HG02840 (cell line): ENCODE measurements around the gene PCSK7.
A peak's percentile ranks its signal among the peaks of the same experiment; 100 is the strongest.

Experiments
- ATAC-seq: cut with Tn5 transposase; IDR thresholded peaks from one replicate; pipeline ENCODE4 v1.9.1; 2021; ENCODE audit warnings: mild to moderate bottlenecking, moderate library complexity, moderate number of reproducible peaks; ENCODE audit not compliant: unreplicated experiment, low FRiP score

The PCSK7 gene

DNA sequence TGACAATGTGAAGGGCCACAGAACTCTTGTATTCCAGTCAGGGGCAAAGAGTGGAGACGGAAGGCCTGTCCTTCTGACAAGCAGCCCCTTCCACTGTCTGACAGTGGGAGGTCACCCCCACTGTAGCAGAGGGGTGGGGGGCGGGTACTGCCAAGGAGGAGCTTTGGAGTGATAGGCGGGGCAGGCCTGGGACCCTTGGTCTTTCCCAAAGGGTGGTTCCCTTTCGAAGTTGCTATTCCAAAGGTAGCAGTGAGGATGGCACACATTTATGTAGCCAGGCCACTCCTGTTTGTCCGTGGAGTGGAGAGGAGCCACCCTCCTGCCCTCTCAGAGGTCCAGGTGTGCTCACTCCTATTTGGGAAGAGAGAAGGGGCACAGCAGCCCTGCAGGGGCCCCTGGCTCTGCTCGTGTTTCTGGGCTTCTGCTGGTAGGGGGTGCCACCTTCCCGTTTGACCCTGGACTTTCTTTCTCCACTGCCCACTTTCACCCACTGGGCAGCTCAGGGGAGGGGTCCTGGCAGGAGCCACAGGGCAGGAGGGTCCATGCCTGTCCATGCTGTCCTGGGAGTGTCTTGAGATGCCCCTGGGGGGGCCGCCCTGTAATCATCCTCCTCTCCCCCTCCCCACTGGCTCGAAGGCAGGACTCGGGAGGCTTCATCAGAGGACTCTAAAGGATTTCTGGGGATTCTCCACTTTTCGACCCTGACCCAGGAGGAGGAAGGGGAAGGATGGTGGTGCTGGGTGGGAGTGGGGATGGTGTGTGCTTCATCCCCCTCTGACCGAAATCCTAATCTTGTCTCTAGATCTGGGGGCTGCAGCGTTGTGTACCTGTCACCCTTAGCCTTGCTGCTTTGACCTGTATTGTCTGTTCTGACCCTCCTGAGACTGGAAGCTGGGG is 31.7 kb downstream of the PCSK7 start:
- no peak for ATAC-seq

DNA sequence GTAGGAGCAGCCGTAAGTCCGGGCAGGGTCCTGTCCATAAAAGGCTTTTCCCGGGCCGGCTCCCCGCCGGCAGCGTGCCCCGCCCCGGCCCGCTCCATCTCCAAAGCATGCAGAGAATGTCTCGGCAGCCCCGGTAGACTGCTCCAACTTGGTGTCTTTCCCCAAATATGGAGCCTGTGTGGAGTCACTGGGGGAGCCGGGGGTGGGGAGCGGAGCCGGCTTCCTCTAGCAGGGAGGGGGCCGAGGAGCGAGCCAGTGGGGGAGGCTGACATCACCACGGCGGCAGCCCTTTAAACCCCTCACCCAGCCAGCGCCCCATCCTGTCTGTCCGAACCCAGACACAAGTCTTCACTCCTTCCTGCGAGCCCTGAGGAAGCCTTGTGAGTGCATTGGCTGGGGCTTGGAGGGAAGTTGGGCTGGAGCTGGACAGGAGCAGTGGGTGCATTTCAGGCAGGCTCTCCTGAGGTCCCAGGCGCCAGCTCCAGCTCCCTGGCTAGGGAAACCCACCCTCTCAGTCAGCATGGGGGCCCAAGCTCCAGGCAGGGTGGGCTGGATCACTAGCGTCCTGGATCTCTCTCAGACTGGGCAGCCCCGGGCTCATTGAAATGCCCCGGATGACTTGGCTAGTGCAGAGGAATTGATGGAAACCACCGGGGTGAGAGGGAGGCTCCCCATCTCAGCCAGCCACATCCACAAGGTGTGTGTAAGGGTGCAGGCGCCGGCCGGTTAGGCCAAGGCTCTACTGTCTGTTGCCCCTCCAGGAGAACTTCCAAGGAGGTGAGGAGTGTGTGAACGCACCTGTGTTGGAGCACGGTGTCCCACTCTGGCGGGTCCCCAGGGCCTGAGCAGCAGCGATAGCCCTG is 32.6 kb downstream of the PCSK7 start, which contains the start of gene TAGLN:
TSS of gene TAGLN (plus strand) at position 318 of the 863 bp plus-strand sequence. CDS start 3,644 bp downstream, outside the sequence.
- ATAC-seq, result no peak

DNA sequence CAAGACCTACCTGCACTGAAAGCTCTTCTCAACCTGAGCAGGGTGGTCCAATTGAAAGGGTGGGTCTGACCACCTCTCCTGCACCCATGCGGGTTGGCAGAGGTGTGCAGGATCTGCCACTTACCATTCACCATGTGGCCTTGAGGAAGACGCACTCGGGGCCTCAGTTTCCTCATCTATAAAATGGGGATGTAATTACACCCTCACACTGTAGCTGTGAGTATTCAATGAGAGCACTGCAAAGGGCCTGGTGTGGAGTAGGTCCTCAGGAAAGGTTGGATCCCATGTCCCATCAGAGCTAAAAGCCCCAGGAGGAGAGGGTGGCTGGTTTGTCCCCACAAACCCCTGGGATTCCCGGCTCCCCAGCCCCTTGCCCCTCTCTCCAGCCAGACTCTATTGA is 33.3 kb downstream of the PCSK7 start:
- no peak for ATAC-seq

DNA sequence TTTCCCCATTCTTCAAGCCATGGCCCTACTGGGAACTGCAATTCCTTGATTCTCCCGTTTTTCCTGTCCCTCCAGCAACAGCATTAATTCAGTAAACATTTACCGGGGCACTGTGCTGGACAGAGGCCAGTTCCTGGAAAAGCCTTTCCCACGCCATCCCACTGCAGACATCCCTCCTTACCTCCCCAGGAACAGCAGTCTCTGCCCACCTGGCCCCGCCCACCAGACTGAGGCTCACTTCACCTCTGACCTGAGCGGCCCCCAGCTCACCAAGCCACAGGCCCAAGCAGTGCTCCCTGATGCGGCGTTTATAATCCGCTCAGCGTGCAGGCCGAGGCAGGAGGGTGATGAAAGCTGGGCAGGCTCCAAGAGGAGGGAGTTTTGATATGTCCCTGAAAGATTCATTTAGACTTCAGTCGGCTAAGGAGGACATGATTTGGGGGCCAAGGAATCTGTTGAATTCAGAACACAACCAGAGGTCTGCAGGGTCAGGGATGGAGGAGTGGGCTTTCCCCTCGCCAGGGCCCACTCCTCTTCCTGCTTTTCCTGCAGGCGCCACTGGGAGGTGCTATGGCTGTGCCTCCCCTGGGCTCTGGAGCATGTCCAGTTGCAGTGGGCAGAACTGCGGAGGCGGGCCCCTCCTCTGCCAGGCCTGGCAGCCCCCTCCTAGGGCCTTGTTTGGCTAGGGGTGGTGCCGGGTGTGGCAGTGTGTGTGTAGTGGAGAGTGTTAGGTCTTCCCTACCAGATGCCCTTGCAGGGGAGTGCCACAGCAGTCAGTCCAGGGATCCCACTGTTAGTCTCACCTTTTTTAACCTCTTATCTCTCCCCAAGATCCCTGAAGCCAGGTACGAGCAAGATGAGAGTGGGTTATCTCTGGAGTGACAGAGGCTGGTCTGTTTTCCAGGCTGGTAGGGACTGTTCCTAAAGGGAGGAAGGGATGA is 34.1 kb downstream of the PCSK7 start:
- no peak for ATAC-seq

DNA sequence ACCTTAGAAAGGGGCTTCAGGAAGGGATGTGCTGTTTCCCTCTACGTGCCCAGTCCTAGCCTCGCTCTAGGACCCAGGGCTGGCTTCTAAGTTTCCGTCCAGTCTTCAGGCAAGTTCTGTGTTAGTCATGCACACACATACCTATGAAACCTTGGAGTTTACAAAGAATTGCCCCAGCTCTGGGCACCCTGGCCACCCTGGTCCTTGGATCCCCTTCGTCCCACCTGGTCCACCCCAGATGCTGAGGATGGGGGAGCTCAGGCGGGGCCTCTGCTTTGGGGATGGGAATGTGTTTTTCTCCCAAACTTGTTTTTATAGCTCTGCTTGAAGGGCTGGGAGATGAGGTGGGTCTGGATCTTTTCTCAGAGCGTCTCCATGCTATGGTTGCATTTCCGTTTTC is 34.9 kb downstream of the PCSK7 start:
- ATAC-seq, result no peak

DNA sequence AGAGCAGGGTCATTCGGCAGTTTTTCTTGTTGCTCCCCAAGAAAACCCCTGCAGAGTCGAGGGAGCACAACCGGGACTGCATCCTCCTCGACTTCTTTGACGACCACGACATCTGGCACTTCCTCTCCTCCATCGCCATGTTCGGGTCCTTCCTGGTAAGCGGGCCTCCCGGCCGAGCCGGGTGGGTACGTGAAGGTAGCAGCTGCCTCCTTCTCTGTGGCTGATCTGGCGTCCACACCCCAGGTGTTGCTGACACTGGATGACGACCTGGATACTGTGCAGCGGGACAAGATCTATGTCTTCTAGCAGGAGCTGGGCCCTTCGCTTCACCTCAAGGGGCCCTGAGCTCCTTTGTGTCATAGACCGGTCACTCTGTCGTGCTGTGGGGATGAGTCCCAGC is 36.1 kb downstream of the PCSK7 start:
- no peak for ATAC-seq

DNA sequence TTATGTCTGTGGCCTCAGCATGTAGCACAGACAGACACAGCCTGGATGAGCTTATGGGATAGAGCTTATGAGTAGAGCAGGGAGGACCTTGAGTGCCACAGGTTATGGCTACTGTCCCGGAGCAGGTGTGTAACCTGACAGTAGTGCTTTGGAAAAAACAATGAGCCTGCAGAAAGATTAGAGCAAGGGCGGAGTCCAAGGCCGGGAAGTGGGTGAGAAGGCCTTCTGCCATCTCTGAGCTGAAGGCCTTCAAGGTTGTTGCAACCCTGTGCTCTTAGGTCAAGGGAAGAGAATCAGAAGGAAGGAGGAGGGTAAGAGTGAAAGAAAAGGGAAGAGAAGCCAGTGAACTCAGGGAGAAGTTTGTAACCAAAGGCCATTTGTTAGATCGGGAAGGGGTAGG is 36.6 kb downstream of the PCSK7 start:
- no peak for ATAC-seq

DNA sequence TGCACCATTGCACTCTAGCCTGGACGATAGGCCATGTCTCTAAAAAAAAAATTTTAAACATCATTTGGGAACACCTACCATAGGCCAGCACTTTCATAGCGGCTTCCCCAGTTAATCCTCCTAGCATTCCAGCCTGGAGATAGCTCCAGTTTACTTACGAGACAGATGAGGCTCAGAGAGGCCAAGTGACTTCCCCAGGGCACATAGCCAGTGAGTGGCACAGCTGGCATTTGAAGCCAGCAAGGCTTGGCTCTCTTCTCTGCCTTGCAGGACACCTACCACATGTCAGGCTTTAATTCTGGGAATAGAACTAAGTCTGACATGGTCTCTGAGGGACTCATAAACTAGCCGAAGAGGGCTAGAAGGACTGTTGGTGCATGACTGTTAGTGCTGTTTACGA is 37.6 kb downstream of the PCSK7 start:
- ATAC-seq, result no peak

DNA sequence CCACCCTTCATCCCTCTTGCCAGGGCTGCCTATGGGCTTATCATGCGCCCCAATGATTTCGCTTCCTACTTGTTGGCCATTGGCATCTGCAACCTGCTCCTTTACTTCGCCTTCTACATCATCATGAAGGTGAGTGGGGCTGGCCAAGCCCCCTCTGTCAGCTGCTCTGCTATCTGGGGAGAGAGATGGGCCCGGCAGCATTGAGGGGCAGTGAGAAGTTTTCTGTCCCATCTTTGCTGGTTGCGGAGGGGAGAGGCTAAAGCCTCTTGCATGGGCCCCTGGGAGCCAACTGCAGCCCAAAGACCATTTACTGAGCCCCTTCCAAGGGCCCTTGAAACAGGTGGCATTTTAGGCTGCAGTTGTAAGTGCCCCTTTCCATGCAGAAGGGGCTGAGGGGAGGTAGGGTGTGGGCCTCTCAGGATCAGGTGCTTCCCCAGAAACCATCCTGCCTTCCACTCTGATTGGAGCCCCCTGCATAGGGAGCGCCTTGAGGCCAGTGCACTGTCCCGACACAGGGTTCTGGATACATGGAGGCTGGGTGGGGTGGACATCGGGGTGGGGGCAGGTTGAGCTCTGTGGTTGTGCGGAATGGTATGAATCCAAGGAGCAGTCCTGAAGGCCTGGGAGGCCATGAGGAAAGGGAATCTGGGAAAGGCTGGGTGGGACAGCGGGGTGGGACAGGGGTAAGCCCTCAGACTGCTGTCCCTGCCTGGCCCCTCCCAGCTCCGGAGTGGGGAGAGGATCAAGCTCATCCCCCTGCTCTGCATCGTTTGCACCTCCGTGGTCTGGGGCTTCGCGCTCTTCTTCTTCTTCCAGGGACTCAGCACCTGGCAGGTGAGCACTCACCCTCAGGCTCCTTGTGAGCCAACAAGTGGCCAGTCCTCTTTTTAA is 38.5 kb downstream of the PCSK7 start:
- no peak for ATAC-seq

DNA sequence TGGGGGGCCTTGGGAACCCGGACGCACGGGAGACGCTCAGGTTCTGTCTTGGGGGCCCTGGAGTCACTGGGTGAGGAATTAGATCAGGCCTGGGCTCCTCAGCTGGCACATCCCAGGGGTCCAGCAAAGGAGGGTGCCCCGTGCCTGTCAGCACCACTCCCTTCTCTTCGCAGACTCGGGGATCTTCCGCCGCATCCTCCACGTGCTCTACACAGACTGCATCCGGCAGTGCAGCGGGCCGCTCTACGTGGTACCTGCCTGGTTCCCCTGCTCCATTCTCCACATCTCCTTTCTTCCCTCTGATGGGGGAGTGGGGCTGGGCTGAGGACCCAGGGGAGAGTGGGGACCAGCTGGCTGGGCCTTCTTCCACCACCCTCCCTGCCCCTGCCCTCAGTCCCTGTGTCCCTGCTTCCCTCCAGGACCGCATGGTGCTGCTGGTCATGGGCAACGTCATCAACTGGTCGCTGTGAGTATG is 39.4 kb downstream of the PCSK7 start:
- no peak for ATAC-seq

DNA sequence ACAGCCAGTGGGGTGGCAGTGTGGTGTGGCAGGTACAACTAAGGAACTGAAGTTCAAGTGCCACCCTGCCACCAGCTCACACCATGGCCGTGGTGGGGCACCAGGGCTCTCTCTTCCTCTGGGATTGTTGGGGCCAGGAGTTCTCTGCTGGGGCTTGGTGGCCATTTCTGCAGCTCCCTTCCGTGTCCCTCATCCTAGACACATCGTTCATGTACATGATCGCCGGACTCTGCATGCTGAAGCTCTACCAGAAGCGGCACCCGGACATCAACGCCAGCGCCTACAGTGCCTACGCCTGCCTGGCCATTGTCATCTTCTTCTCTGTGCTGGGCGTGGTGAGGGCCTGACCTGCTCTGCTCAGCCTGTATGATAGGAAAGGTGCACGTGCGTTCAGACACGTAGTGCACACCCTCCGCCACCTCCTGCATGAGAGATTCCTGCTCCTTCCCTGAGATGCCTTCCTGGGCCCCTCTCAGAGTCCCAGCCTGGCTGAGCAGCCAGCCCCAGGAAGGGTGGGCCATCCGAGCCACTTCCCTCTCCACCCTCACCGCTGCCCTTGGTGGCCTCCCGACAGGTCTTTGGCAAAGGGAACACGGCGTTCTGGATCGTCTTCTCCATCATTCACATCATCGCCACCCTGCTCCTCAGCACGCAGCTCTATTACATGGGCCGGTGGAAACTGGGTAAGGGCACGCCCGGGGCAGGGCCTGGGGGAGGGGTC is 40.0 kb downstream of the PCSK7 start:
- ATAC-seq, result no peak

DNA sequence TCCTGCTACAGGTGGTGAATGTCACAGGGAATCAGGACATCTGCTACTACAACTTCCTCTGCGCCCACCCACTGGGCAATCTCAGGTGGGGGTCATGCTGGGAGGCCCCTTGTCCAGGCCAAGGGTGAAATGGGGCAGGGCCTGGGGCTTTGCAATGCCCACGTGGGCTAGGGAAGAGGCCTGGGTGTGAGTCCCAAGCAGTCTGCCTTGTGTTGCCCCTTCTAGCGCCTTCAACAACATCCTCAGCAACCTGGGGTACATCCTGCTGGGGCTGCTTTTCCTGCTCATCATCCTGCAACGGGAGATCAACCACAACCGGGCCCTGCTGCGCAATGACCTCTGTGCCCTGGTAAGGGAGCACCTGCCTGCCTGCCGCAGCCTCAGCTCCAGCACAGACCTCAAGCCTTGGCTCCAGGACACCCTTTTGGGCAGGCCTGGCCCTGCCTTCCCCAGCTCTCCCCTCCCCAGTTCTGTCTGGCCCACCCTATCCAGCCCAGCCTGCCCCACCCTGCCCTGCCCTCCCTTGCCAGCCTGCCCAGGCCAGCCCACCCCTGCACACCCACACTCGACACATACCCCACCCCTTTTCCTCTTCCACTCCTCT is 41.8 kb downstream of the PCSK7 start:
- ATAC-seq, result no peak

DNA sequence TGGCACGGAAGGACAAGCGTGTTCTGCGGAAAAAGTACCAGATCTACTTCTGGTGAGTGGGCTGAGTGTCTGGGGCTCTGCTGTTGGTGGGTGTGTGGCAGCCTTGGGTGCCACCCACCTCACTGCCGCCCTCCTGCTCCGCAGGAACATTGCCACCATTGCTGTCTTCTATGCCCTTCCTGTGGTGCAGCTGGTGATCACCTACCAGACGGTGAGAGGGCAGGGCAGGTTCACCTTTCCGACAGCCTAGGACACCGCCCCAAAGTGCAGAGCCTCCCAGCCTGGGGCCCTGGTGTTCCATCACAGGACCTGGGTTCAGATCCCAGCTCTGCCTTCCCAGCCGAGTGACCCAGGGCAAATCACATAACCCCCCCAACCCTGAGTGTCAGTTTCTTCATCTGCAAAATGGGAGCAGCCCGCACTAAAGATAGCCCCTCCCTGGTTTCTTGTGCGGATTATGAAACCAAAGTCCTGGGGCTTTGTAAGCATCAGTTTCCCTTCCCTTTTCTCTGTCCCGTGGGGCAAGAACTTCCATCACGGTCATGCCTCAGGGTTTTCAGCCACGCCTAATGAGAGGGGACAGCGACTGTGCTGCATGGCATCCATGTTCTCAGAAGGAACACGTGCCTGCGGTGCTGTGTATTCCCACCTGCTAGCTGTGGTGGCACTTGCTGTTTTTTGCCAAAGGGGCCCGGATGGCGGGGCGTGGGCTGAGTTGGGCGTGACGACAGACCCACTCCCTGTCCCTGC is 42.5 kb downstream of the PCSK7 start:
- ATAC-seq, result peak; percentile 52

DNA sequence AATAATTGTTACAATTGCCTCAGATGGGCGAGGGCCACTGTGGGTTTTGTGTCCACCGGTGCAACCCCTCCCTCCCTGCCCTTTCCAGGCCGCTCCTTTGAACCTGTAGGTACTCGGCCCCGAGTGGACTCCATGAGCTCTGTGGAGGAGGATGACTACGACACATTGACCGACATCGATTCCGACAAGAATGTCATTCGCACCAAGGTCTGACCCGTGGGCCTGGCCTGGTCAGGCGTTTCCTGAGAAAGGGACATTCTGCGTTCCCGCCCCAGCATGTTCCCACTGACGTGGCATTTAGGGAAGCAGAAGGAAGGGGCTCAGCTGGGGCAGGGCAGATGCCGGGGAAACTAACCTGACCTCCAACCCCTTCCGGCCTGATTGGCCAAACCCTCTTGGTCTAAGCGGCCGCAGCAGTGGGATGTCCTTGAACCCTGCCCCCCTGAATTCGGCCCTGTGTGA is 43.2 kb downstream of the PCSK7 start:
- ATAC-seq, result no peak

DNA sequence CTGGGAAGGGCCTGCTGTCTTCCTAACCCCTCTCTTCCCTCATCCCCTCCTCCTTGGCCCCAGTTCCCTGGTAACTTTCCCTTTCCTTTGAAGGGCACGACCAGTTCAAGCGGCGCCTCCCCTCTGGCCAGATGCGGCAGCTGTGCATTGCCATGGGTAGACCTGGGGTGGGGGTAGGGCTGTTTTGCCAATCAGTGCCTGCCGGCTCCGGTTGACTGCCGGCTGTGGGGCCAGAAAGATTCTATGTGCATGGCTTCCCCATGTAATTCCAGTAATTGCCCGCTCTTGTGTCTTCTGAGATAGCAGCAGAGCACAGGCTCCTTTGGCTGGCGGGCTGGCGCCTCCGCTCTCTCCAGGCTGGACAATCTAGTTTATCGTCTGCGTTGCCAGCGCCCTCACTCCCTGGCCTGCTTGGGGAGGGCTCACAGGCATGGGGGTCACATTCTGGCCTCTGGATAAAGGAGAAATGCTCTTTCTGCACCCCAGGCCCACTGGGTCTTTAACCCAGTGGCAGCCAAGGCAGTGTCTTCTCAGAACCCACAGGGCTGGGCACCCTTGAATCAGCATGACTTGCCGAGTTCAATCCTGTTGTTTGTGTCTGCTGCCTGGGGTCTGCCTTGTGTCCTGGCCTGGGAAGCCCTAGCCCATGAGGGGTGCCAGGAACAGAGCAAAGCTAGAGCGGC is 43.9 kb downstream of the PCSK7 start:
- ATAC-seq, result no peak

DNA sequence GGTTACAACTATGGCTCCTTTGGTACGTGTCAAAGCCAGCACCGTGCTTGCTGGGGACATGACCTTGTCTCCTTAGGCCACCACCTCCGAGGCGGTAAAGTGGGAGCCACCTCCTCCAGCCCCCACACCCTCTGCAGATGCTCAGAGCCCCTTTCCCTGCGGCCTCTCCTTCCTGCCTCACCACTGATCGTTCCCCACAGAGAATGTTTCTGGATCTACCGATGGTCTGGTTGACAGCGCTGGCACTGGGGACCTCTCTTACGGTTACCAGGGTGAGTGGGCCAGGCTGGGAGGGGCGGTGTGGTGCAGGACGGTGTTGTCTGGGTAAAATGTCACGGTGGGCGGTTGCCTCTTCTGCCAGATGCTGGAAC is 44.5 kb downstream of the PCSK7 start:
- ATAC-seq, result no peak

DNA sequence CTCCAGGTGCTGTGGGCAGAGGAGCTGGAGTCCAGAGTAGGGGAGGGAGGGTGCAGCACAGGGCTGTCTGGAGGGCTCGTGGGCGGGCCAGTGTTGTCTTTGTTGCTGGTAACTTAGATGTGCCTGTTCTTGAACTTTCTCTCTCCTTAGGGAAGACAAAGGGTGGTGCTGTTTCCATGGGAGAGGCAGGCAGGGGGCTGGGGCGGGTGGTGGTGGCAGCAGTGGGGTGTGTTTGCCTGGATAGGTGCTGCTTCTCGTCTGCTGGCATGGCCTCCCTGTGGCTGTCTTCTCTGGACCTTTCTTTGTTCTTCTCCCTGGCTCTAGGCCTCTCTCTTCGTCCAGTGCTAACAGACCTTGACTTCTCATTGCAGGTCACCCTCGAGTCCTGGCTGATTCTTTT is 44.9 kb downstream of the PCSK7 start:
- no peak for ATAC-seq
